Fibroblast of lung (primary cell): ENCODE measurements around the gene GSE1. TPM values are rescaled to one million over a fixed set of nuclear protein-coding genes. Genes with fewer than 3 reads are reported as not detected.

Source experiments
- DNase-seq, 2 donors: peaks; one replicate each; pipeline versions ENCODE4 v3.0.0 to v3.0.0-alpha.2; 2010; ENCODE audit warnings: low read depth in 2 of 2
- H2AFZ ChIP-seq: 2 replicates; pipeline ENCODE4 v1.5.1; 2012; ENCODE audit warnings: low read length, control low read depth, inconsistent platforms
- H3K27ac ChIP-seq: 2 replicates; pipeline ENCODE4 v1.5.1; 2011; ENCODE audit warnings: low read length, control low read depth; ENCODE audit not compliant: insufficient read depth
- H3K27me3 ChIP-seq: 2 replicates; pipeline ENCODE4 v1.5.1; 2011; ENCODE audit warnings: mild to moderate bottlenecking, low read length; ENCODE audit not compliant: control insufficient read depth, insufficient read depth
- H3K36me3 ChIP-seq: 2 replicates; pipeline ENCODE4 v1.5.1; 2011; ENCODE audit warnings: low read length; ENCODE audit not compliant: control insufficient read depth, insufficient read depth
- H3K4me1 ChIP-seq: 2 replicates; pipeline ENCODE4 v1.5.1; 2011; ENCODE audit warnings: low read length; ENCODE audit not compliant: control insufficient read depth, insufficient read depth; ENCODE audit errors: extremely low read depth
- H3K4me2 ChIP-seq: 2 replicates; pipeline ENCODE4 v1.5.1; 2011; ENCODE audit warnings: low read length, control low read depth; ENCODE audit not compliant: insufficient read depth; ENCODE audit errors: extremely low read depth
- H3K4me3 ChIP-seq, 4 experiments: fragments of 200-600 bp in 1 of 4; sonication (generic) in 1 of 4; replicated peaks in 1 of 4; 2 replicates each; pipeline ENCODE4 v1.5.1; 2011 to 2016; ENCODE audit warnings: low read length in 4 of 4, low read depth in 3 of 4, mild to moderate bottlenecking in 3 of 4, control low read depth in 2 of 4, inconsistent platforms in 1 of 4, mixed read lengths in 1 of 4; ENCODE audit not compliant: insufficient read depth in 1 of 4; ENCODE audit errors: control extremely low read depth in 1 of 4
- H3K79me2 ChIP-seq: 2 replicates; pipeline ENCODE4 v1.5.1; 2012; ENCODE audit warnings: mild to moderate bottlenecking, low read length, inconsistent platforms; ENCODE audit not compliant: control insufficient read depth, insufficient read depth
- H3K9ac ChIP-seq: 2 replicates; pipeline ENCODE4 v1.5.1; 2011; ENCODE audit warnings: mild to moderate bottlenecking, low read length, control low read depth; ENCODE audit not compliant: insufficient read depth
- H3K9me3 ChIP-seq: 2 replicates; pipeline ENCODE4 v1.5.1; 2012; ENCODE audit warnings: low read depth, low read length; ENCODE audit not compliant: control insufficient read depth, insufficient read depth
- H4K20me1 ChIP-seq: 2 replicates; pipeline ENCODE4 v1.5.1; 2011; ENCODE audit warnings: low read length; ENCODE audit not compliant: control insufficient read depth, insufficient read depth; ENCODE audit errors: extremely low read depth
- EZH2 ChIP-seq: IDR thresholded peaks from 2 replicates; pipeline ENCODE4 v1.5.1; 2012; ENCODE audit warnings: low read length, control low read depth, mild to moderate bottlenecking; ENCODE audit errors: missing control alignments
- polyA plus RNA-seq, 2 donors: library from polyadenylated mRNA; depleted of rRNA in 1 of 2; stranded (reverse) in 1 of 2; unstranded in 1 of 2; fragments of >200 nt; gene quantifications; 2 replicates each; pipeline ENCODE4 v1.2.1, GENCODE V29; 2011 to 2012; ENCODE audit warnings: missing spikeins in 1 of 2
- total RNA-seq: library from RNA; depleted of rRNA; stranded (reverse); fragments of >200 nt; gene quantifications from 2 replicates; pipeline ENCODE4 v1.2.1, GENCODE V29; 2014
- TF ChIP-seq, protein P1 (sequence below), 2 donors: IDR thresholded peaks in 1 of 2; conservative IDR thresholded peaks in 1 of 2; 1 replicate in 1 of 2; 2 replicates in 1 of 2; pipeline ENCODE4 v1.5.1; 2011 to 2012; ENCODE audit warnings: low read length in 2 of 2, control low read depth in 1 of 2, inconsistent platforms in 1 of 2, low read depth in 1 of 2, mild to moderate bottlenecking in 1 of 2

GSE1 gene
- total and polyA plus RNA-seq, 2 donors (not counting 1 experiment from before 2014, with no cell fraction given), result 11.0 to 35.7 TPM

GRCh38 chr16:85612191-85612800, 826 bp upstream of the GSE1 start:
- H3K4me1 ChIP-seq, result peaks cover 27% of the 10 kb centered on the region
- peak overlapping the region; percentile 42 to 69 (median 61) for H3K4me3 ChIP-seq
- TF ChIP-seq, protein P1, sequence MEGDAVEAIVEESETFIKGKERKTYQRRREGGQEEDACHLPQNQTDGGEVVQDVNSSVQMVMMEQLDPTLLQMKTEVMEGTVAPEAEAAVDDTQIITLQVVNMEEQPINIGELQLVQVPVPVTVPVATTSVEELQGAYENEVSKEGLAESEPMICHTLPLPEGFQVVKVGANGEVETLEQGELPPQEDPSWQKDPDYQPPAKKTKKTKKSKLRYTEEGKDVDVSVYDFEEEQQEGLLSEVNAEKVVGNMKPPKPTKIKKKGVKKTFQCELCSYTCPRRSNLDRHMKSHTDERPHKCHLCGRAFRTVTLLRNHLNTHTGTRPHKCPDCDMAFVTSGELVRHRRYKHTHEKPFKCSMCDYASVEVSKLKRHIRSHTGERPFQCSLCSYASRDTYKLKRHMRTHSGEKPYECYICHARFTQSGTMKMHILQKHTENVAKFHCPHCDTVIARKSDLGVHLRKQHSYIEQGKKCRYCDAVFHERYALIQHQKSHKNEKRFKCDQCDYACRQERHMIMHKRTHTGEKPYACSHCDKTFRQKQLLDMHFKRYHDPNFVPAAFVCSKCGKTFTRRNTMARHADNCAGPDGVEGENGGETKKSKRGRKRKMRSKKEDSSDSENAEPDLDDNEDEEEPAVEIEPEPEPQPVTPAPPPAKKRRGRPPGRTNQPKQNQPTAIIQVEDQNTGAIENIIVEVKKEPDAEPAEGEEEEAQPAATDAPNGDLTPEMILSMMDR (conservative IDR thresholded peaks at IDR 0.05 in 1 of 2, IDR thresholded peaks at IDR 0.05 in 1 of 2; ENCODE audit: low read depth in 1 of 2, low read length in 2 of 2), result no peak
- TF ChIP-seq EZH2, result no peak
- no peaks in the 10 kb centered on the region for H3K79me2 ChIP-seq
- H3K36me3 ChIP-seq, result no peaks in the 10 kb centered on the region
- peak overlapping the region; percentile 78 for H3K4me2 ChIP-seq
- no peak overlapping the region for H2AFZ ChIP-seq
- peak overlapping the region; percentile 91 for H3K27ac ChIP-seq
- no peaks in the 10 kb centered on the region for H3K9me3 ChIP-seq
- peak; percentile 85 to 95 for DNase-seq
- peak overlapping the region; percentile 50 for H3K9ac ChIP-seq
- H4K20me1 ChIP-seq, result no peaks in the 10 kb centered on the region
- no peaks in the 10 kb centered on the region for H3K27me3 ChIP-seq

GRCh38 chr16:85613604-85614337, 649 bp downstream of the GSE1 start:
- Histone ChIP-seq H4K20me1 (no peaks in the 10 kb centered on the region), H3K36me3 (no peaks in the 10 kb centered on the region), H3K27ac (no peak overlapping the region), H3K4me2 (peak overlapping the region; percentile 87), H3K4me3 (peak overlapping the region in 3 of 4 experiments; percentile 57 to 69 (median 65)), H3K79me2 (peaks cover 2% of the 10 kb centered on the region), H3K4me1 (peaks cover 23% of the 10 kb centered on the region), H2AFZ (no peak overlapping the region), H3K9ac (peak overlapping the region; percentile 50), H3K9me3 (no peaks in the 10 kb centered on the region), H3K27me3 (no peaks in the 10 kb centered on the region)
- no peak for TF ChIP-seq EZH2
- TF ChIP-seq, protein P1 (conservative IDR thresholded peaks at IDR 0.05 in 1 of 2, IDR thresholded peaks at IDR 0.05 in 1 of 2; ENCODE audit: low read depth in 1 of 2, low read length in 2 of 2), result no peak
- DNase-seq, result peak; percentile 14 to 43

- Histone ChIP-seq H3K36me3 (no peaks in the 10 kb centered on the region), H2AFZ (no peak overlapping the region), H3K4me2 (no peak overlapping the region), H3K9me3 (no peaks in the 10 kb centered on the region), H3K27me3 (no peaks in the 10 kb centered on the region), H3K4me3 (peak overlapping the region in 1 of 4 experiments; percentile 65), H3K27ac (no peak overlapping the region), H4K20me1 (no peaks in the 10 kb centered on the region), H3K9ac (no peak overlapping the region), H3K79me2 (peaks cover 2% of the 10 kb centered on the region), H3K4me1 (peaks cover 23% of the 10 kb centered on the region)
- DNase-seq, result no peak
- TF ChIP-seq, protein P1 (conservative IDR thresholded peaks at IDR 0.05 in 1 of 2, IDR thresholded peaks at IDR 0.05 in 1 of 2; ENCODE audit: low read depth in 1 of 2, low read length in 2 of 2), result no peak
- no peak for TF ChIP-seq EZH2
Measured at GRCh38 chr16:85614338-85615013, 1.4 kb downstream of the GSE1 start.
